A549 (cell line): ENCODE data around the gene PUS3. TPM values are rescaled to one million over a fixed set of nuclear protein-coding genes. Genes with fewer than 3 reads are reported as not detected.

Experiments used
- ATAC-seq, 2 experiments: fragments of 200-7000 bp in 1 of 2; fragments of >200 bp in 1 of 2; cut with Nextera tagmentation in 1 of 2; cut with Tn5 transposase in 1 of 2; 3 replicates each; pipeline versions ENCODE4 v1.8.0 to v1.9.1; 2018 to 2020; ENCODE audit warnings: mild to moderate bottlenecking in 1 of 2, moderate library complexity in 1 of 2
- CTCF ChIA-PET: fragments of 300-600 bp; sonication (Branson Sonifier 250); formaldehyde crosslinking; extraction: SDS; loops from one replicate; lab custom pipeline; 2021; ENCODE audit warnings: antibody characterized with exemption, inconsistent platforms; lab: Yijun Ruan, JAX
- POLR2A ChIA-PET: fragments of 350-600 bp; formaldehyde crosslinking; extraction: SDS; loops from one replicate; lab custom pipeline; 2021; ENCODE audit warnings: antibody characterized with exemption, inconsistent platforms; lab: Yijun Ruan, JAX
- DNase-seq, 2 experiments: peaks; one replicate each; pipeline versions ENCODE4 v3.0.0 to v3.0.0-alpha.2; 2011 to 2016; ENCODE audit warnings: low read depth in 1 of 2, low spot score in 1 of 2
- FAIRE-seq: peaks from 2 replicates; lab custom pipeline; 2011; peaks lifted over from hg19 to GRCh38; lab: Jason Lieb, UNC
- H3K27ac ChIP-seq, 2 experiments: fragments of >200 bp; sonication (Bioruptor Twin); formaldehyde crosslinking; 3 replicates each; pipeline ENCODE4 v1.5.1; 2016 to 2017
- H3K4me1 ChIP-seq: fragments of >200 bp; sonication (Bioruptor Twin); formaldehyde crosslinking; 3 replicates; pipeline ENCODE4 v1.6.1; 2016
- H3K4me2 ChIP-seq: fragments of >200 bp; sonication (Bioruptor Twin); formaldehyde crosslinking; 3 replicates; pipeline ENCODE4 v1.6.1; 2016
- H3K4me3 ChIP-seq: fragments of >200 bp; sonication (Bioruptor Twin); formaldehyde crosslinking; 3 replicates; pipeline ENCODE4 v1.5.1; 2016
- H3K9me3 ChIP-seq: fragments of >200 bp; sonication (Bioruptor Twin); formaldehyde crosslinking; 3 replicates; pipeline ENCODE4 v1.6.1; 2016
- CHD4 ChIP-seq: fragments of 200-600 bp; sonication (generic); IDR thresholded peaks from 2 replicates; pipeline ENCODE4 v1.6.1; 2016; ENCODE audit warnings: antibody characterized with exemption, mild to moderate bottlenecking, borderline replicate concordance
- EHMT2 ChIP-seq: fragments of 200-600 bp; sonication (generic); IDR thresholded peaks from 2 replicates; pipeline ENCODE4 v1.6.1; 2016; ENCODE audit warnings: antibody characterized with exemption, low read depth, mild to moderate bottlenecking, moderate library complexity
- FOSB ChIP-seq: fragments of 250-450 bp; sonication (Bioruptor Pico); IDR thresholded peaks from 2 replicates; pipeline ENCODE4 v1.5.0; 2020; ENCODE audit warnings: mild to moderate bottlenecking, moderate library complexity
- FOXS1 ChIP-seq: fragments of 250-450 bp; sonication (Bioruptor Pico); IDR thresholded peaks from 2 replicates; pipeline ENCODE4 v1.5.0; 2020; ENCODE audit warnings: mild to moderate bottlenecking, moderate library complexity
- GATA3 ChIP-seq: IDR thresholded peaks from 2 replicates; pipeline ENCODE4 v1.6.1; 2012; ENCODE audit warnings: borderline replicate concordance
- HOXB13 ChIP-seq: fragments of 250-450 bp; sonication (Bioruptor Pico); IDR thresholded peaks from 2 replicates; pipeline ENCODE4 v1.5.0; 2020; ENCODE audit warnings: low read depth, mild to moderate bottlenecking, moderate library complexity
- JUN ChIP-seq, 2 experiments: fragments of >200 bp; sonication (Bioruptor Twin); formaldehyde crosslinking; IDR thresholded peaks; 2 replicates in 1 of 2; 3 replicates in 1 of 2; pipeline ENCODE4 v1.6.1; 2016 to 2017
- KDM1A ChIP-seq: fragments of 200-600 bp; sonication (generic); IDR thresholded peaks from 2 replicates; pipeline ENCODE4 v1.6.1; 2016; ENCODE audit warnings: low read depth, mild to moderate bottlenecking
- MAZ ChIP-seq: fragments of 150-350 bp; IDR thresholded peaks from 2 replicates; pipeline ENCODE4 v1.6.1; 2014; ENCODE audit warnings: antibody characterized with exemption, low read depth, low read length, borderline replicate concordance
- POLR2A ChIP-seq: IDR thresholded peaks from 2 replicates; pipeline ENCODE4 v1.6.1; 2012; ENCODE audit warnings: mild to moderate bottlenecking, low read length
- POLR2AphosphoS2 ChIP-seq: conservative IDR thresholded peaks from 2 replicates; pipeline ENCODE4 v1.6.1; 2012; ENCODE audit warnings: low read length, improper control_type of control experiment, inconsistent platforms
- RARB ChIP-seq: fragments of 250-450 bp; sonication (Bioruptor Pico); IDR thresholded peaks from 2 replicates; pipeline ENCODE4 v1.8.0; 2021; ENCODE audit warnings: mild to moderate bottlenecking, moderate library complexity
- REST ChIP-seq: fragments of 200-600 bp; sonication (generic); IDR thresholded peaks from 2 replicates; pipeline ENCODE4 v1.6.1; 2016; ENCODE audit warnings: antibody characterized with exemption, mild to moderate bottlenecking, moderate library complexity
- RNF2 ChIP-seq: fragments of 200-600 bp; sonication (generic); IDR thresholded peaks from 2 replicates; pipeline ENCODE4 v1.6.1; 2016; ENCODE audit warnings: low read depth, mild to moderate bottlenecking, antibody characterized with exemption, moderate library complexity, borderline replicate concordance
- ZFP36 ChIP-seq: fragments of 450-650 bp; IDR thresholded peaks from 2 replicates; pipeline ENCODE4 v1.6.1; 2014; ENCODE audit warnings: borderline replicate concordance; ENCODE audit not compliant: partially characterized antibody
- ZSCAN20 ChIP-seq: fragments of 250-450 bp; sonication (Bioruptor Pico); IDR thresholded peaks from 2 replicates; pipeline ENCODE4 v1.8.0; 2022; ENCODE audit warnings: mild to moderate bottlenecking, moderate library complexity
- WGBS: methylation state at CpG from one replicate; pipeline ENCODE4 v1.1.6; 2017; ENCODE audit errors: missing lambda C conversion rate; 5-methylcytosine and 5-hydroxymethylcytosine counted together
- polyA plus RNA-seq, 4 experiments: library from polyadenylated mRNA; depleted of rRNA in 3 of 4; stranded (reverse); fragments of >200 nt; fragmentation: RNase III in 1 of 4; extraction: RNeasy Plus Mini Kit Qiagen cat#74134 plus additional on column Dnase treatment in 1 of 4; gene quantifications; 2 replicates in 3 of 4; 3 replicates in 1 of 4; pipeline ENCODE4 v1.2.3, GENCODE V29; 2011 to 2017
- TF ChIP-seq, protein P1 (sequence below): fragments of >200 bp; sonication (Bioruptor Twin); formaldehyde crosslinking; IDR thresholded peaks from 3 replicates; pipeline ENCODE4 v1.6.1; 2016
- TF ChIP-seq, protein P2 (sequence below): fragments of 150-350 bp; IDR thresholded peaks from 2 replicates; pipeline ENCODE4 v1.6.1; 2014; ENCODE audit warnings: low read depth, mild to moderate bottlenecking, low read length

The PUS3 gene
- polyA plus RNA-seq, 2 of the 4 experiments (the other 2 are of a cell fraction): 5.0 to 8.0 TPM

DNA sequence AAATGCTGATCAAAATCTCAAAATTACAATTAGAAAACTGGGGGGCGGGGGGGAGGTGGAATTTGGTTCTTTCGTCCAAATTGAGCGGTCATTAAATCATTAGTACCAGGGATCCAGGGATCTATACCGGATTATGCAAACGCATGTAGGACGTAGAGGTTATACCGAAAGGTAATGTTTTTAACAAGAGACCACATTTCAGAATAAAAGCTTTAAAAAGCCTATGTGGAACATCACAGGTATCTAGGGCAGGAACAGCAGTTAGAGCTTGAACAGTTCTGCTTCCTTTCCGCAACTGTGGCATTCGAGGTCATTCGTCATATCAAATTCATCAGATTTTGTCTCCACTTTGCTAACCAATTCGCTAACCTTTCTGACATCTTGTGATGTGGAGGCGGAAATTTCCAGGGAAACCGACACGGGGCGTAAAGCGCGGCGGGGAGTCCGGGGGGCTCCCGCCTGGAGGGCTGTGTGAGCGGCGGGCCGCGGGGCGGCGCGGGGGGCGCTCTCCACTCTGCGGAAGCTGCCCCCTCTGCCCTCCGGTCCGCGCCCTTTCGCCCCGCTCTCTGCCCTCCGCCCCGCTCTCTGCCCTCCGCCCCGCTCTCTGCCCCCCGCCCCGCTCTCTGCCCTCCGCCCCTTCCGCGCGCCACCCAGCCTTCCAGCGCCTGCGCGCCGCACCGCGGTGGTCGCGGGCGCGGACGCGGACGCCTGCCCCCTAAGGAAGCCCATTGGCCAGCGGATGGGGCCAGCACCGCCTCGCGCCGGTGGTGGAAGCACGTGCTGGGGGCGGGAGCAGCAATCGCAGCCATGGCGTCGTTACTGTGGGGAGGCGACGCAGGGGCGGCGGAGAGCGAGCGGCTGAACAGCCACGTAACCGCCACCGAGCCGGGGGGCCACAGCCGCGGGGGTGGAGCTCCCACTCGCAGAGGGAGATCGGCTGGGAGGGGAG is 979 bp upstream of the PUS3 start, which contains the start of gene DDX25:
Gene DDX25, plus strand, starts transcription at position 798 of the 949 bp plus-strand sequence. Its CDS starts 10 bp downstream, at position 808.
- ATAC-seq (no peak), FAIRE-seq (no peak), DNase-seq (no peak)
- 0 out of 3 replicates have a peak, but pooled peaks cover 5% of the 10 kb centered on the region for H3K4me1 ChIP-seq
- POLR2A ChIA-PET: interaction anchor here (0.8 to 1.4 kb wide), 2 partner anchors 16 to 212 kb away, joined by 3 to 21 read pairs; partner anchors contain the start of gene HYLS1
- no peaks in the 10 kb centered on the region for H3K9me3 ChIP-seq
- peak within 1 kb of the TSS; percentile 86 for H3K4me2 ChIP-seq
- no peak within 1 kb of the TSS for H3K27ac ChIP-seq
- H3K4me3 ChIP-seq: peak within 1 kb of the TSS; percentile 88
- TF ChIP-seq MAZ: no peak
- TF ChIP-seq RARB (CRISPR knock-in tag): no peak
- TF ChIP-seq, protein P1, sequence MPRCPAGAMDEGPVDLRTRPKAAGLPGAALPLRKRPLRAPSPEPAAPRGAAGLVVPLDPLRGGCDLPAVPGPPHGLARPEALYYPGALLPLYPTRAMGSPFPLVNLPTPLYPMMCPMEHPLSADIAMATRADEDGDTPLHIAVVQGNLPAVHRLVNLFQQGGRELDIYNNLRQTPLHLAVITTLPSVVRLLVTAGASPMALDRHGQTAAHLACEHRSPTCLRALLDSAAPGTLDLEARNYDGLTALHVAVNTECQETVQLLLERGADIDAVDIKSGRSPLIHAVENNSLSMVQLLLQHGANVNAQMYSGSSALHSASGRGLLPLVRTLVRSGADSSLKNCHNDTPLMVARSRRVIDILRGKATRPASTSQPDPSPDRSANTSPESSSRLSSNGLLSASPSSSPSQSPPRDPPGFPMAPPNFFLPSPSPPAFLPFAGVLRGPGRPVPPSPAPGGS: no peak
- TF ChIP-seq REST: peak; percentile 71
- TF ChIP-seq, all 56 proteins: peak for 1
- CTCF ChIA-PET: interaction anchor here (0.6 to 2.5 kb wide), 3 partner anchors 13 to 213 kb away, joined by 3 to 5 read pairs (median 4); no protein-coding TSS in a partner anchor
- WGBS: 52% methylated on average over 21 of the region's 81 CpGs

DNA sequence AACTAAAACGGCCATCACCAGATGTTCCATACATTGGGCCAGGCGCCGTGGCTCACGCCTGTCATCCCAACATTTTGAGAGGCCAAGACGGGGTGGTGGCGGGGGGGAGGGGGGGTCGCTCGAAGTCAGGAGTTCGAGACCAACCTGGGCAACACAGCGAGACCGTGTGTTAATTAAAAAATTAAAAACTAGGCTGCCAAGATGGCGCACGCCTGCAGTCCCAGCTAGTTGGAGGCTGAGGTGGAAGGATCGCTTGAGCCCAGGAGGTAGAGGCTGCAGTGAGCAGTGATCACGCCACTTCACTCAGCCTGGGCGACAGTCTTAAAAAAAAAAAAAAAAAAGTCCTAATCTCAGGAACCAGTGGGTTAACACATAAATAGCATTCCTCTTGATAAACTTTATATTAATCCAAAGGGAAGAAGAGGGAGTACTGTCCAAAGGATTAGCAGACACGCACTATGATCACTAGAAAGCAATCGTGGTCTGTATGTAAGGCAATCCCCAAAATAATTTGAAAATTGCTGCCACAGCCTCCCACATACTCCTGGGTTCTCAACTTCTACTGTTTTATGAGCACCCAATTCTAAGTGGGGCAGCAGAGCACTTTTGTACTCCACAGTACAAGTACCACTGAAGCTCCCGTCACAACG is 604 bp downstream of the PUS3 start:
- peak overlapping the region; percentile 86 for H3K4me2 ChIP-seq
- ATAC-seq: peak; percentile 60 to 64; a peak in 5 of 6 replicates
- POLR2A ChIA-PET: interaction anchor here (1.2 to 1.4 kb wide), 2 partner anchors 15 kb away, joined by 4 to 21 read pairs; partner anchors contain the start of gene HYLS1
- DNase-seq: no peak
- H3K9me3 ChIP-seq: no peaks in the 10 kb centered on the region
- WGBS: 56% methylated on average over 20 of the region's 20 CpGs
- H3K4me1 ChIP-seq: 0 out of 3 replicates have a peak, but pooled peaks cover 5% of the 10 kb centered on the region
- TF ChIP-seq GATA3: no peak
- TF ChIP-seq, all 56 proteins: peak for 0
- CTCF ChIA-PET: interaction anchor here (0.9 to 2.5 kb wide), 2 partner anchors 19 to 21 kb away, joined by 3 to 5 read pairs; no protein-coding TSS in a partner anchor
- H3K27ac ChIP-seq: peak overlapping the region; percentile 78 to 81
- H3K4me3 ChIP-seq: peak overlapping the region; percentile 88
- no peak for FAIRE-seq

- Histone ChIP-seq H3K9me3 (no peaks in the 10 kb centered on the region), H3K4me3 (no peak overlapping the region), H3K27ac (no peak overlapping the region), H3K4me2 (peak overlapping the region; percentile 86), H3K4me1 (0 out of 3 replicates have a peak, but pooled peaks cover 5% of the 10 kb centered on the region)
- FAIRE-seq (no peak), DNase-seq (no peak), ATAC-seq (no peak; a peak in 1 of 6 replicates)
- ChIA-PET POLR2A (no interaction called here), CTCF (no interaction called here)
- WGBS: 85% methylated on average over 6 of the region's 6 CpGs
- TF ChIP-seq POLR2AphosphoS2: no peak
- no peak for TF ChIP-seq FOSB (CRISPR knock-in tag)
- TF ChIP-seq RARB (CRISPR knock-in tag): no peak
- TF ChIP-seq KDM1A: no peak
- no peak for TF ChIP-seq MAZ
- TF ChIP-seq ZSCAN20: no peak
- TF ChIP-seq POLR2A: no peak
- no peak for TF ChIP-seq RNF2
- TF ChIP-seq CHD4: no peak
- TF ChIP-seq EHMT2: no peak
- TF ChIP-seq, protein P2, sequence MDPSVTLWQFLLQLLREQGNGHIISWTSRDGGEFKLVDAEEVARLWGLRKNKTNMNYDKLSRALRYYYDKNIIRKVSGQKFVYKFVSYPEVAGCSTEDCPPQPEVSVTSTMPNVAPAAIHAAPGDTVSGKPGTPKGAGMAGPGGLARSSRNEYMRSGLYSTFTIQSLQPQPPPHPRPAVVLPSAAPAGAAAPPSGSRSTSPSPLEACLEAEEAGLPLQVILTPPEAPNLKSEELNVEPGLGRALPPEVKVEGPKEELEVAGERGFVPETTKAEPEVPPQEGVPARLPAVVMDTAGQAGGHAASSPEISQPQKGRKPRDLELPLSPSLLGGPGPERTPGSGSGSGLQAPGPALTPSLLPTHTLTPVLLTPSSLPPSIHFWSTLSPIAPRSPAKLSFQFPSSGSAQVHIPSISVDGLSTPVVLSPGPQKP: no peak
- no peak for TF ChIP-seq ZFP36
- no peak for TF ChIP-seq FOXS1
- no peak for TF ChIP-seq HOXB13 (CRISPR knock-in tag)
- TF ChIP-seq JUN (IDR thresholded peaks at IDR 0.05): no peak
- no peak for TF ChIP-seq REST
These were observed 1.1 kb downstream of the PUS3 start for GRCh38 chr11:125901872-125902271.
